ENCODE measurements around the gene WEE1.

- TF ChIP-seq, protein P1, sequence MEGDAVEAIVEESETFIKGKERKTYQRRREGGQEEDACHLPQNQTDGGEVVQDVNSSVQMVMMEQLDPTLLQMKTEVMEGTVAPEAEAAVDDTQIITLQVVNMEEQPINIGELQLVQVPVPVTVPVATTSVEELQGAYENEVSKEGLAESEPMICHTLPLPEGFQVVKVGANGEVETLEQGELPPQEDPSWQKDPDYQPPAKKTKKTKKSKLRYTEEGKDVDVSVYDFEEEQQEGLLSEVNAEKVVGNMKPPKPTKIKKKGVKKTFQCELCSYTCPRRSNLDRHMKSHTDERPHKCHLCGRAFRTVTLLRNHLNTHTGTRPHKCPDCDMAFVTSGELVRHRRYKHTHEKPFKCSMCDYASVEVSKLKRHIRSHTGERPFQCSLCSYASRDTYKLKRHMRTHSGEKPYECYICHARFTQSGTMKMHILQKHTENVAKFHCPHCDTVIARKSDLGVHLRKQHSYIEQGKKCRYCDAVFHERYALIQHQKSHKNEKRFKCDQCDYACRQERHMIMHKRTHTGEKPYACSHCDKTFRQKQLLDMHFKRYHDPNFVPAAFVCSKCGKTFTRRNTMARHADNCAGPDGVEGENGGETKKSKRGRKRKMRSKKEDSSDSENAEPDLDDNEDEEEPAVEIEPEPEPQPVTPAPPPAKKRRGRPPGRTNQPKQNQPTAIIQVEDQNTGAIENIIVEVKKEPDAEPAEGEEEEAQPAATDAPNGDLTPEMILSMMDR (IDR thresholded peaks at IDR 0.05 in 2 of 3, conservative IDR thresholded peaks at IDR 0.05 in 1 of 3; ENCODE audit: control insufficient read depth in 2 of 3, extremely low read depth in 1 of 3, insufficient read depth in 1 of 3, low read depth in 3 of 3, low read length in 3 of 3), result no peak
- TF ChIP-seq POLR2A (IDR thresholded peaks at IDR 0.05; ENCODE audit: low read depth, low read length) (no peak), EGR1 (IDR thresholded peaks at IDR 0.05; ENCODE audit: borderline replicate concordance in 1 of 2, low read depth in 2 of 2, low read length in 2 of 2) (no peak), MXI1 (IDR thresholded peaks at IDR 0.05; ENCODE audit: low read depth, low read length) (no peak), TAF1 (IDR thresholded peaks at IDR 0.05; ENCODE audit: borderline replicate concordance, low read depth, low read length) (no peak), POLR2AphosphoS2 (IDR thresholded peaks at IDR 0.05; ENCODE audit: low read depth, low read length) (no peak), NFYA (IDR thresholded peaks at IDR 0.05; ENCODE audit: borderline replicate concordance, low read depth, low read length) (no peak)
Observed at GRCh38 chr11:9616858-9617257, 43.4 kb downstream of the WEE1 start.

Data from GM12878 (cell line).